AG09309 (cell line): Measurements from ENCODE around the gene GALNS.
"Not testable (repeated sequence)": the region's sequence is repeated elsewhere in the genome, so short reads cannot be mapped to it uniquely, and the experiment has no call there.

Experiments used
- DNase-seq: peaks from one replicate; pipeline ENCODE4 v3.0.0-alpha.2; 2010; ENCODE audit warnings: low read depth
- H3K4me3 ChIP-seq: 2 replicates; pipeline ENCODE4 v1.5.1; 2011; ENCODE audit warnings: mild to moderate bottlenecking, low read depth, low read length, moderate library complexity; ENCODE audit not compliant: control insufficient read depth
- CTCF ChIP-seq: IDR thresholded peaks from 2 replicates; pipeline ENCODE4 v1.5.1; 2011; ENCODE audit warnings: mild to moderate bottlenecking, low read depth, low read length, inconsistent platforms; ENCODE audit not compliant: insufficient read depth, control insufficient read depth; ENCODE audit errors: missing control alignments

GALNS gene

DNA sequence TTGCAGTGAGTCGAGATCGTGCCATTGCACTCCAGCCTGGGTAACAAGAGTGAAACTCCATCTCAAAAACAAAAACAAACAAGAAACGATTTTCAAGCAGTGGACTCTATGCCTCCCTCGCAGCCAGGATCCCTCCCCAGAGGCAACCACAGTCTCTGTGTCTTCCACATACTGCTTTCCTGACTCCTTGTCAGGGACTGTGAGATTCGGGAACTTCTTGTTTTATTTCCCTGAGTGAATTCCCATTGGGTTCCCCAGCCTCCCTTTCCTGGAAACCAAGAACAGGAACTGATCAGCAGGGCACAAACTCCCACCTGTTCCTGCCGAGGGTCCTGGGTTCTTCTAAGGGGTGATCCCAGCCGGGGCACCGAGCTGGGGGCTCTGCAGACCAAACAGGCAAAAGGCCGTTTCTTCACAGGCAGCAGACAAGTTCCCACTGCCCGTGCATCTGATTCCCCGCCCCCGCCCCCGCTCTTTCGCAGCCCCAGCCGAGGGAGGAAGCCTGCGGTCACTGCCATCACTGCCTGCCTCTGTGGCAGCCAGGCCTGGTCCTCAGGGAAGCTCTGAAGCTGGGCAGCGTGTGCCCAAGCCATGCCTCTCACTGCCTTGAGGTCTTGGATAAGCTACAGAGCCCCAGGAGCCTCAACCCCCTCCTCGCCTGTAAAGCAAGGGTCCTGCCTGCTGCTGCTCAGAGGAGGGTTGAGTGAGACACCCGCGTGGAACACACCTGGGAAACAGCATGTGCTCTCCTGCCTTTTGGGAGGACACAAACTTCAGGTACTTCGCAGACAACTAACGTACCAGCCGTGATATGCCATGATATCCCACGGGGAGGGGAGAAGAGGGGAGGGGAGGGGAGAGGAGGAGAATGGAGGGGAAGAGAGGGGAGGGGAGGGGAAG lies 66.2 kb downstream of the GALNS start:
- no peak for DNase-seq
- no peak for TF ChIP-seq CTCF
- H3K4me3 ChIP-seq, result no peak overlapping the region

DNA sequence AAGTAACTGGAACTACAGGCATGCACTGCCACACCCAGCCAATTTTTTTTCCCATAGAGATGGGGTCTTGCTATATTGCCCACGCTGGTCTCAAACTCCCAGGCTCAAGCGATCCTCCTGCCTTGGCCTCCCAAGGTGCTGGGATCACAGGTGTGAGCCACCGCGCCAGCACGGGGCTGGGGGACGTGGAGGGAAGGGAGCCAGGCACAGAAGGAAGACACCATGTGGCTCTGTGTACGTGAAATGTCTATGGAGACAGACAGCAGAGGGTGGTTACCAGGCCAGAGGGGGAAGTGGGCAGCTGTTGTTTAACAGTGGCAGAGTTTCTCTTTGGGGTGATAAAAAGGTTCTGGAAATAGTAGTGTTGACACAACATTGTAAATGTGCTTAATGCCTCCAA lies 67.2 kb downstream of the GALNS start:
- no peak for TF ChIP-seq CTCF
- H3K4me3 ChIP-seq, result no peak overlapping the region
- DNase-seq, result no peak

GRCh38 chr16:88788749-88789148 lies 68.0 kb downstream of the GALNS start:
- not testable (repeated sequence) for H3K4me3 ChIP-seq, DNase-seq

DNA sequence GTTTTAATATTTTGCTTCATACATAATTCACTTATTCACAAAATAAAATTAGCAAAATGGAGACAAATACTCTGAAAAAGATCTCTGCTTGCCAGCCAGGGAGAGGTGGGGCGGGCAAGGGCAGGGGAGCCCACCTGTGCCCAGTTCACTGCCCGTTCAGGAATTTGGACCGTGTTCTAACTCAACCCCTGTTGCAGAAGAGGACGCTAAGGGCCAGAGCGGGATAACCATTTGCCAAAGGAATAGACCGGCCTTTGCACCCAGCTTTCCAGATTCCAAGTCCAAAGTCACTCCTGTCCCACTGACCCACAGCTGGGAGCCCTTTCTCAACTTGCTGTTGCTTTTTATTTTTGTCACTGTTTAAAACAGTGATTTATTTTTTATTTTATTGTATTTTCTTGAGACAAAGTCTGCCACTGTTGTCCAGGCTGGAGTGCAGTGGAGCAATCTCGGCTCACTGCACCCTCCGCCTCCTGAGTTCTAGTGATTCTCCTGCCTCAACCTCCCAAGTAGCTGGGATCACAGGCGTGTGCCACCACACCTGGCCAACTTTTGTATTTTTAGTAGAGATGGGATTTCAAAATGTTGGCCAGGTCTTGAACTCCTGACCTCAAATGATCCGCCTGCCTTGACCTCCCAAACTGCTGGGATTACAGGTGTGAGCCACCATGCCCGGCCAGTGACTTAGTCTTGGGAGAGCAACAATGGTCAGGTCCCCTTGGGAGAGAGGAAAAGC lies 69.0 kb downstream of the GALNS start:
- H3K4me3 ChIP-seq, result no peak overlapping the region
- no peak for DNase-seq
- TF ChIP-seq CTCF, result no peak

DNA sequence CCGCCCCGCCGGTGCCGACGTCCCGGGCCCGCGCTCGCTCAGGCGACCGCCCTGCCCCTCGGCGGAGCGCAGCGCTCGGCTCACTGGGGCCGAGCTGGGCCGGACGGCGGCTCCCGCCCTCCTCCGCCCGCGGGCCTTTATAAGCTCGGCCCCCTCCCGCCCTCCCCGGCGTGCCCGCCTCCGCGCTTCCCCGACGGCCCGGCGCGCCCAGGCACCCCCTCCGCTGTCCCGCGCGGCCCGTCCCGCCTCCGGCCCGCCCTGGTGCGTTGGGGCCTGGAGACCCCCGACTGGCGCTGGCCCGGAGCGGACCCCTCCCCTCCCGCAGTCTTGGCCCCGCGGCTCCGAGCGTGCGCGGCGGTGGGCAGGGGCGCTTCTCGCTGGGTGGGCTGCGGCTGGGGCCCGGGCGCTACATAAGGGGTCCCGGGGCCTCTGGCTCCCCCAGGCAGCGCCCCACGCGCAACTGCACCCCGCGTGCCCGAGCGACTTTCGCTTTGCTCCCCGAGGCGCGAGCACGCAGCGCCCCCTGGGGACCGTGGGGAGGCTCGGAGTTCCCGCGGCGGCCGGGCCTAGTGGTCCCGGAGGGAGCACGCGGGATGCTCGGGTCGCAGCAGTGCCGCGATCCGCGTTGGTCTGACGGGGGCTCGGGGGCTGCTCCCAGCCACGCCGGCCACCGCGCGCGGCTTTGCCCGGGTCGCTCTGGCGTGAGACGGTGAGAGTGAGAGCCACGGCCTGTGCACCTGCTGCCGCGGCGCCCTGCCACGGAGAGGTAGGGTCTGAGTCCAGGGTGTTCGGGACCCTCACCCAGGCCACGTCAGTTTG lies 71.4 kb downstream of the GALNS start, which contains the start of gene PIEZO1:
Gene PIEZO1, minus strand, starts transcription at position 115 of the 819 bp plus-strand sequence. CDS start 256 bp downstream, outside the sequence.
- peak within 1 kb of the TSS; percentile 58 for H3K4me3 ChIP-seq
- TF ChIP-seq CTCF, result peak; percentile 79
- DNase-seq, result no peak

DNA sequence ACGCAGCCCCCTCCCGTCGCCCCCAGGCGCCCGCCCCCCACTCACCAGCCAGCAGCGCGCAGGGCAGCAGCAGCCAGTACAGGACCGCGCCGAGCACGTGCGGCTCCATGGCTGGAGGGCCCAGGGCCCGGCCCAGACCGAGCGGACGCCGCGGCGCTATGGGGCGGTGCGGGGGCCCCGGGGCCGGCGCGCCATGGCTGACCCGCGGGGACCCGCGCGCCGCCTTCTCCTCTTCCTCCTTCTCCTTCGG lies 72.0 kb downstream of the GALNS start:
- DNase-seq, result no peak
- peak overlapping the region; percentile 58 for H3K4me3 ChIP-seq
- no peak for TF ChIP-seq CTCF
